Endometrial microvascular endothelial cells (primary cell): ENCODE data around the gene FGD3. TPM values are rescaled to one million over a fixed set of nuclear protein-coding genes. Genes with fewer than 3 reads are reported as not detected.
"Not testable (repeated sequence)": the region's sequence is repeated elsewhere in the genome, so short reads cannot be mapped to it uniquely, and the experiment has no call there.

Experiments
- in situ Hi-C: cut with HindIII; loops from 2 replicates; pipeline ENCODE4 v1.10.0; 2017; ENCODE audit warnings: low sequenced_read_pairs, low pct_unique_long_range_greater_than_20kb; ENCODE audit errors: inconsistent ontology term
- total RNA-seq: library from RNA; depleted of rRNA; stranded (reverse); fragments of >200 nt; gene quantifications from one replicate; pipeline ENCODE4 v1.2.3, GENCODE V29; 2015; ENCODE audit errors: inconsistent ontology term

The FGD3 gene, protein sequence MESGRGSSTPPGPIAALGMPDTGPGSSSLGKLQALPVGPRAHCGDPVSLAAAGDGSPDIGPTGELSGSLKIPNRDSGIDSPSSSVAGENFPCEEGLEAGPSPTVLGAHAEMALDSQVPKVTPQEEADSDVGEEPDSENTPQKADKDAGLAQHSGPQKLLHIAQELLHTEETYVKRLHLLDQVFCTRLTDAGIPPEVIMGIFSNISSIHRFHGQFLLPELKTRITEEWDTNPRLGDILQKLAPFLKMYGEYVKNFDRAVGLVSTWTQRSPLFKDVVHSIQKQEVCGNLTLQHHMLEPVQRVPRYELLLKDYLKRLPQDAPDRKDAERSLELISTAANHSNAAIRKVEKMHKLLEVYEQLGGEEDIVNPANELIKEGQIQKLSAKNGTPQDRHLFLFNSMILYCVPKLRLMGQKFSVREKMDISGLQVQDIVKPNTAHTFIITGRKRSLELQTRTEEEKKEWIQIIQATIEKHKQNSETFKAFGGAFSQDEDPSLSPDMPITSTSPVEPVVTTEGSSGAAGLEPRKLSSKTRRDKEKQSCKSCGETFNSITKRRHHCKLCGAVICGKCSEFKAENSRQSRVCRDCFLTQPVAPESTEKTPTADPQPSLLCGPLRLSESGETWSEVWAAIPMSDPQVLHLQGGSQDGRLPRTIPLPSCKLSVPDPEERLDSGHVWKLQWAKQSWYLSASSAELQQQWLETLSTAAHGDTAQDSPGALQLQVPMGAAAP
- total RNA-seq, result not detected

GRCh38 chr9:92947268-92948037 lies at the start of gene FGD3:
TSS of gene FGD3 (plus strand) at chr9:92947523. CDS start at chr9:92976257, 28,734 bp downstream.
- in situ Hi-C loops, result no loop called here

DNA sequence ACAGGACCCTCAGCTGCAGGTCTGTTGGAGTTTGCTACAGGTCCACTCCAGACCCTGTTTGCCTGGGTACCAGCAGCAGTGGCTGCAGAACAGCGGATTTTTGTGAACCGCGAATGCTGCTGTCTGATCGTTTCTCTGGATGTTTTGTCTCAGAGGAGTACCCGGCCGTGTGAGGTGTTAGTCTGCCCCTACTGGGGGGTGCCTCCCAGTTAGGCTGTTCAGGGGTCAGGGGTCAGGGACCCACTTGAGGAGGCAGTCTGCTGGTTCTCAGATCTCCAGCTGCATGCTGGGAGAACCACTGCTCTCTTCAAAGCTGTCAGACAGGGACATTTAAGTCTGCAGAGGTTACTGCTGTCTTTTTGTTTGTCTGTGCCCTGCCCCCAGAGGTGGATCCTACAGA lies 42.2 kb upstream of the FGD3 start:
- in situ Hi-C loops, result not testable (repeated sequence)

DNA sequence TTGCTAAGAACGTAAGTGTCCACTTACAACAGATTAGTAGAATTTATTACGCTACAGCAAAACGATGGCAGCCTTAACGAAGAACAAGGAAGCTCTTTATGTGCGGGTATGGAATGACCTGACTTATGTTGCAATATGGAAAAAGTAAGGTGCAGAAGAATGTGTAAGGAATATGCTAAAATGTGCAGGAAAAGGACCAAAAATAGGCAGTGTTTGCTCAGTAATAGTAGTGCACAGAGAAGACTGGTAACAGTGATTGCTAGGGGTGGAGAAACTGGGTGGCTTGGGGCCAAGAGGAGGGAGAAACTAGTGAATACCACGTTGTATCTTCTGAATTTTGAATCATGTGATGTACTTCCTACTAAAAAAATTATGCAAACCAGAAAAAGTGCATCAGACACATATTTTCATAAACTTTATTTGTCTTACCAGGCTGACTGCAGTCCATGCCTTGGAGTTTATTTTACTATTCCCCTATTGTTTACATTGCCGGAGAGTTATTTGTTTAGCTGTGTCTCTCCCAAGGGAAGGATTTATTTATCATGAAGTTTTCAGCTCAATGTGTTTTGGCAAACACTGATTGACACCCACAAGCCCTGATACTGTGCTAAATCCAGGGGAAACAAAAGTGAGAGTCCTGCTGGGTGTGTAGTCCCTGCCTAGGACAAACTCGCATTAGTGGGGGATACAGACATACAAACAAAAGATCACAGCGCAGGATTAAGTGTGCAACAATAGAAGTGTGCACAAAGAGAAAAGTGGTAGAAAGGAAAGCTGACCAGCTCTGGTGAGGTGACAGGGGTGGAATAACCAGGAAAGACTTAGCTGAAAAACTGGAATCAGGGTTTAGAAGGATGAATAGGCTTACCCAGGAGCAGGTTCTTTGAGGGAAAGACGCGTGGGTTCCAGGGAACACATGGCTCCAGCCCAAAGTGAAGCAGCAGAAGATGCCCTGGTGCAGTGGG lies 35.5 kb upstream of the FGD3 start:
- in situ Hi-C loops, result no loop called here

- in situ Hi-C loops, result no loop called here
Observed at GRCh38 chr9:92917176-92917800, 30.0 kb upstream of the FGD3 start.

DNA sequence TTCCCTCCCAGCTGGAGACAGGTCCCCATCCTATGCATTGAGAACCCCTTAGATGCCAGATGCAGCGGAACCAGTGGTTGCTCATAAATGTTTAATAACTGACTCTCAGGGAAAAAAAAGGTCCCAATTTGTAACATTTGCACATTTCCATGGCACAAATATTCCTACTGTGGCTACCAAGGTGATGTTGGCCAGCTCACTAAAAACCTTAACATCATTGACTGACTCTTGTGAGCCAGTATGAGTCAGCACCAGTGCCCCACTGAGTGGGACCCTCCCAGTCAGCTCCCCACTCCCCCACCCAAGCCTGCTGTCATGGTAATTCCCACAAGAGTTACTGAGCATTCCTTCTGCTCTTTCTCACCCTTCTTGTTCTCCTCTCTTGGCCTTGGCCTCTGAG lies 26.9 kb upstream of the FGD3 start:
- in situ Hi-C loops, result no loop called here

DNA sequence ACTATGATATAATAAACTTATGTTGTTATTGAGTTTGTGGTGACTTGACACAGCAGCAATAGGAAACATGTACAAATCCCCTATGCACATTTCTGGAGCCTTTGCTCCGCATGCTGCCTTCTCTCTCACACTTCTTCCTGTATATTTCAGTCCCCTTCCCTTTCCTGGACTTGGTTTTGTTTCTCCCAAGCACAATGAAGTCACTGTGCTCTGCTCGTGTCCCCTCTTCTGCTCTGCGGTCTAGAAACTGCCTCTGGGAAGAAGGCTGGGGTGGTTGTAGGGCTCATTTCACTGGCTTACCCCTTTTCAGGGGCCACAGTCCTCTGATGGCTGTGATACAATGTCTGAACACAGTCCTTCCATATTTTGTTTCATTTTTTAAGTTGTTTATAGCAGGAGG lies 15.7 kb upstream of the FGD3 start:
- in situ Hi-C loops, result no loop called here

DNA sequence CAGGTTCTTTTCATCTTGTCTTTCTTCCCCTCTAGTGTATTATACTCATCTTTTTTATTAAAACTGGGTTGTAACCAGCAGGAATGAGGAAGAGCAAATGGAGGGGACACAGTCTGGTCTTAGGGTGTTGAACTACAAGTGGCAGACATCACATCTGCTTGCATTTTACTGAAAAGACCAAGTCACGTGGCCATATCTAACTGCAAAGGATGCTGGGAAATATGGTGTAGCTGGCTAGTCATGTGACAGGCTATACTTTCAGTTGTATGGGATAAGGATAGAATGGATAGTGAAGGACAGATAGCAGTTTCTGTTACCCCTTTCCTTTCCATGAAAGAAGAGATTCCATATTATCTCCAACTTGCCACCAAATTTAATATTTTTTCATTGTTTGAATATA lies 13.0 kb upstream of the FGD3 start:
- in situ Hi-C loops, result no loop called here

DNA sequence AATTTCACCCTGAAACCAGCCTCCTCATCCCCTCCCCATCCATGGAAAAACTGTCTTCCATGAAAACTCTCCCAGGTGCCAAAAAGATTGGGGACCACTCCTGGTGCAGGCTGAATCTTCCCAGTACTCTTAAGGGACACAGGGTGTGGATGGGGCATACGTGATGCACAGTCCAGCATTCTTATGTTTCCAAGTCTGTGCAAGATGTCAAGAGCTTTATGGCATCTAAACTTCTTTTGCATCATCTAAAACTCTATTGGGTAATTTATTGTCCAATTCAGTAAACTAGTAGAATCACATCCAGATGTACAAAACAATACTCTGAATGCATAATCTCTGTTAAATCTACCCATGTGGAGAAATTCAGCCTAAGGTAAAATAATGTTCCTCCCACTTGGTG lies 9.3 kb upstream of the FGD3 start:
- in situ Hi-C loops, result no loop called here

DNA sequence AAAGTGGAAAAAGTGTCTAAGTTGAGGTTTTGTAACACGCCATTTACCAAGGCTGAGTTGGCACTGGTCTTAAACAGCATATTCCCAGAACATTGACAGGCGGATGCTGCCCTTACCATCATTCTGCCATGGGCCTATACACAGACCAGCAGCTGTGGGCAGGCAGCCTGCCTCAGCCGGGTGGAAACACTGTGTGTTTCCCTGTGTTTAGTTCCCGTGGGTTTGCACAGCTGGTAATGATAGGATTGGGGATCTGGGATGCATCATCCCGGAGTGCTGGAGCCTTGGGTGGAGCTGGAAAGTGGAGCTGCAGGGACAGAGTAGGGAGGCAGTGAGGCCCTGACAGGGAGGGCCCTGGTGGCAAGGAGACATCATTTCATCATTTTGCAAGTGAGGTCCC lies 5.5 kb upstream of the FGD3 start:
- in situ Hi-C loops, result no loop called here

DNA sequence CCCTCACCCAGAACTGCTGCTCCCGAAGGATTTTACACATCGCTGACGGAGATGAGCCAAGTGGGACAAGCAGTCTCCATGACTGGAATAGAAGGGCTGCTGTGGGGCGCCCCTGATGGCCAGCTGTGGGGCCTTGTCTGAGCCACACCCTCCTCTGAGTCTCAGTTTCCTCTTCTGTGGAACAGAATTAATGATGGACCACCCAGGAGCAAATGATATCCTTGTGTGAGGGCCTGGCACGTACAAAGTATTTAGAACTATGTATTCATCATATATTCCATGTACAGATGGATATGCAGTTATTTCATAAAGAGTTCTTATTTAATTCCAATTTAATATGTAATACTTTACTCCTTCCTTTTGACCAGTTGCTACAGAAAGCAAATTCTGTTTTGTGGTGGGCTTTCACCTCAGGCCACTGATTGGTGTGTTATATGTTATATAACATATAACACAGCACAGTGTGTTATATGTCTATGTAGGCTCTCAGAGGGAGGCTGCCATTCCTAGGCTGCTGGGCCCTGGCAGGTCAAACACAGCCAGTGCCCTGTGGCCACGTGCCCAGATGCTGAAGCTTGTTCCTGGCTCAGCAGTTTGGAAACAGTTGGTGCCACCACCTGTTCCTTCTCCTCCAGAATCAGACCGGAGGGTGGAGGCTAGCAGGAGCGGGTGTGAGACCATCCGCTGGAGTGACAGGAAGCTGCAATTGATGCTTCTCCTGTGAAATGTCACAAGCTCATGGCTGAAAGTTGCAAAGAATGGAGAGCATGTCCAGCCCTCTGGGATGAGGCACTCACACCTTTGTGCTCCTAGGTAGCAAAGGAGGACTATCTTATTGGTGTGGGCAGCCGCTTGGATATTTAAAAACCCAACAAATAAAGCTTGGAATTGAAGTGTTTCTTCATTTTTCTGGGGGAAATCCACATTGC lies 4.4 kb upstream of the FGD3 start:
- in situ Hi-C loops, result no loop called here

- in situ Hi-C loops, result no loop called here
Observed at GRCh38 chr9:92944921-92945320, 2.4 kb upstream of the FGD3 start.

DNA sequence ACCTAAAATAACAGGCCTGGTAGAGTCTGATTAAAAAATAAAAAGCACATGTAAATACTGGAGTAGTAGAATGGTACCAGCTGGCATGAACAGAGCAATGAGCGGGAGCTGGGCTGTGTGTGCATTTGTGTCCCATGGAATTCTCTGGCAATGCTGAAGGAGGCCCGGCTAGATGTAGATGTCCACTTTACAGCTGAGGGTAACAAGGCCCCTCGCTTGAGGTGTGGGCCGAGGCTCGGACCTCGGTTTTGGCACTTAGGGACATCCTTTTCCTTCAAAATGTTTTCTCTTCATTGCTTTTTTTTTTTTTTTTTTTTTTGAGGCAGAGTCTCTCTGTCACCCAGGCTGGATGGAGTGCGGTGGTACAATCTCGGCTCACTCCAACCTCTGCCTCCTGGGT lies 1.5 kb upstream of the FGD3 start:
- in situ Hi-C loops, result no loop called here

GRCh38 chr9:92948038-92948534 lies 763 bp downstream of the FGD3 start:
- in situ Hi-C loops, result no loop called here

GRCh38 chr9:92948632-92949031 lies 1.3 kb downstream of the FGD3 start:
- in situ Hi-C loops, result no loop called here

DNA sequence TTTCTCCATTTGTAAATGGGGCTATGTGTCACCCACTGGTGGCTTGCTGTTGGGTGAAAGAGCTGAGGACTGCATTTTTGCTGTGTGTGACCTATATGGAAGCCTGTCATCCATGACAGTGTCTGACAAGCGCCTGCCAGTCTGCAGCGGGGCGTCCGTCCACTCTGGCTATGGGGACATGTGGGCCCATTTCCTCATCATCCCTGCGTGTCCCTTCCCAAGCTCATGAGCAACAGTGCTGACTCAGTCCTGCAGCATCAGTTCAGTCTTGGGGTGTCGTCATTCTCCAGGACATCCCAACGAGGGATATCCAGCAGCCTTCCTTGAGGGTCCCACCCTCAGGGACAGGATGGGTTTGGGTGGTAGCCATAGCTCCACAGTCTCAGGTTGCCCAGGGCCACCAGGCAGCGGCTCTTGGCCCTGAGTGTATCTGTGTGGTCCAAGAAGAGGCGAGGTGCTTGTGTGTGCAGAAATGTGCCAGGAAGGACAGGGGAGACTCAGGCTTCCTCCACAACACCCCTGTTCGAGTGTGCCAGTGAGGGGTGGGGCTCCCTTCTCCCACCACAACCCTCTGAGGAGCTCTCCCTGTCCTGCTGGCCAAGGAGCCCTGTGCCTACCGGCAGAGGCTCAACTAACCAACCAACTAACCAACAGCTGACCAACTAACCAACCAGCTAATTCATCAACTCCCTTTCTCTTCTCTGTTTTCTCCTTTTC lies 2.1 kb downstream of the FGD3 start:
- in situ Hi-C loops, result no loop called here

- in situ Hi-C loops, result no loop called here
Observed at GRCh38 chr9:92950359-92950955, 3.1 kb downstream of the FGD3 start.
